Measurements from ENCODE around the gene CLEC9A. TPM values are rescaled to one million over a fixed set of nuclear protein-coding genes. Genes with fewer than 3 reads are reported as not detected.

The CLEC9A gene
- total RNA-seq, 1 donor from 2014 or later: not detected

GRCh38 chr12:10102322-10102721 lies 71.8 kb downstream of the CLEC9A start:
- TF ChIP-seq CTCF (IDR thresholded peaks at IDR 0.05; ENCODE audit: insufficient read depth, low read depth, low read length): no peak
- TF ChIP-seq EZH2 (IDR thresholded peaks at IDR 0.05; ENCODE audit: insufficient read depth, low read length): no peak
- no peak overlapping the region for H3K27ac ChIP-seq (ENCODE audit: low read depth, low read length)
- H4K20me1 ChIP-seq (ENCODE audit: insufficient read depth, low read length): no peaks in the 10 kb centered on the region
- H3K4me3 ChIP-seq (ENCODE audit: insufficient read depth, low read depth, low read length): no peak overlapping the region
- peaks cover 6% of the 10 kb centered on the region for H3K9me3 Mint-ChIP-seq (ENCODE audit: unreplicated experiment)
- no peaks in the 10 kb centered on the region for H3K36me3 Mint-ChIP-seq (ENCODE audit: low read depth, unreplicated experiment)
- no peak overlapping the region for H3K4me2 ChIP-seq (ENCODE audit: low read length)
- no peaks in the 10 kb centered on the region for H3K4me1 ChIP-seq (ENCODE audit: insufficient read depth, low read length)
- H3K27ac Mint-ChIP-seq (ENCODE audit: unreplicated experiment): no peak overlapping the region
- H3K79me2 ChIP-seq (ENCODE audit: insufficient read depth, low read length): no peaks in the 10 kb centered on the region
- H3K36me3 ChIP-seq (ENCODE audit: insufficient read depth, low read length): no peaks in the 10 kb centered on the region
- H3K27me3 Mint-ChIP-seq (ENCODE audit: low read depth, unreplicated experiment): peaks cover 2% of the 10 kb centered on the region
- DNase-seq (ENCODE audit: low read depth): no peak
- no peaks in the 10 kb centered on the region for H3K9me3 ChIP-seq (ENCODE audit: insufficient read depth, low read depth, low read length)
- no peaks in the 10 kb centered on the region for H3K27me3 ChIP-seq (ENCODE audit: insufficient read depth, low read length)
- H2AFZ ChIP-seq (ENCODE audit: low read depth, low read length): no peak overlapping the region
- no peaks in the 10 kb centered on the region for H3K4me1 Mint-ChIP-seq (ENCODE audit: low read depth, unreplicated experiment)
- no peak overlapping the region for H3K4me3 Mint-ChIP-seq (ENCODE audit: unreplicated experiment)
- no peak overlapping the region for H3K9ac ChIP-seq (ENCODE audit: low read length)
- no peak for FAIRE-seq

- TF ChIP-seq EZH2 (IDR thresholded peaks at IDR 0.05; ENCODE audit: insufficient read depth, low read length) (no peak), CTCF (IDR thresholded peaks at IDR 0.05; ENCODE audit: insufficient read depth, low read depth, low read length) (no peak)
- no peaks in the 10 kb centered on the region for H3K9me3 ChIP-seq (ENCODE audit: insufficient read depth, low read depth, low read length)
- H3K4me1 Mint-ChIP-seq (ENCODE audit: low read depth, unreplicated experiment): no peaks in the 10 kb centered on the region
Measured at GRCh38 chr12:10110256-10110844, 79.9 kb downstream of the CLEC9A start.

GRCh38 chr12:10111451-10111850 lies 81.0 kb downstream of the CLEC9A start:
- H3K4me3 ChIP-seq (ENCODE audit: insufficient read depth, low read depth, low read length): no peak overlapping the region
- no peak overlapping the region for H3K9ac ChIP-seq (ENCODE audit: low read length)
- Mint-ChIP-seq H3K4me3 (ENCODE audit: unreplicated experiment) (no peak overlapping the region), H3K9me3 (ENCODE audit: unreplicated experiment) (peaks cover 2% of the 10 kb centered on the region), H3K36me3 (ENCODE audit: low read depth, unreplicated experiment) (no peaks in the 10 kb centered on the region), H3K27ac (ENCODE audit: unreplicated experiment) (no peak overlapping the region), H3K27me3 (ENCODE audit: low read depth, unreplicated experiment) (no peaks in the 10 kb centered on the region), H3K4me1 (ENCODE audit: low read depth, unreplicated experiment) (no peaks in the 10 kb centered on the region)
- DNase-seq (ENCODE audit: low read depth) (no peak), FAIRE-seq (no peak)
- H2AFZ ChIP-seq (ENCODE audit: low read depth, low read length): no peak overlapping the region
- H3K4me2 ChIP-seq (ENCODE audit: low read length): no peak overlapping the region
- H3K79me2 ChIP-seq (ENCODE audit: insufficient read depth, low read length): no peaks in the 10 kb centered on the region
- H3K9me3 ChIP-seq (ENCODE audit: insufficient read depth, low read depth, low read length): no peaks in the 10 kb centered on the region
- no peaks in the 10 kb centered on the region for H3K36me3 ChIP-seq (ENCODE audit: insufficient read depth, low read length)
- TF ChIP-seq CTCF (IDR thresholded peaks at IDR 0.05; ENCODE audit: insufficient read depth, low read depth, low read length) (no peak), EZH2 (IDR thresholded peaks at IDR 0.05; ENCODE audit: insufficient read depth, low read length) (no peak)
- no peak overlapping the region for H3K27ac ChIP-seq (ENCODE audit: low read depth, low read length)
- H3K27me3 ChIP-seq (ENCODE audit: insufficient read depth, low read length): no peaks in the 10 kb centered on the region
- no peaks in the 10 kb centered on the region for H4K20me1 ChIP-seq (ENCODE audit: insufficient read depth, low read length)
- H3K4me1 ChIP-seq (ENCODE audit: insufficient read depth, low read length): no peaks in the 10 kb centered on the region

More at GRCh38 chr12:10110256-10110844, 79.9 kb downstream of the CLEC9A start:
- no peak for DNase-seq (ENCODE audit: low read depth)
- Histone ChIP-seq H3K4me2 (ENCODE audit: low read length) (no peak overlapping the region), H3K9ac (ENCODE audit: low read length) (no peak overlapping the region), H2AFZ (ENCODE audit: low read depth, low read length) (no peak overlapping the region), H3K36me3 (ENCODE audit: insufficient read depth, low read length) (no peaks in the 10 kb centered on the region), H3K4me1 (ENCODE audit: insufficient read depth, low read length) (no peaks in the 10 kb centered on the region), H3K79me2 (ENCODE audit: insufficient read depth, low read length) (no peaks in the 10 kb centered on the region), H3K27ac (ENCODE audit: low read depth, low read length) (no peak overlapping the region), H4K20me1 (ENCODE audit: insufficient read depth, low read length) (no peaks in the 10 kb centered on the region), H3K4me3 (ENCODE audit: insufficient read depth, low read depth, low read length) (no peak overlapping the region), H3K27me3 (ENCODE audit: insufficient read depth, low read length) (no peaks in the 10 kb centered on the region)
- no peak overlapping the region for H3K4me3 Mint-ChIP-seq (ENCODE audit: unreplicated experiment)
- peaks cover 2% of the 10 kb centered on the region for H3K27me3 Mint-ChIP-seq (ENCODE audit: low read depth, unreplicated experiment)
- peak; percentile 56 for FAIRE-seq
- H3K9me3 Mint-ChIP-seq (ENCODE audit: unreplicated experiment): peaks cover 2% of the 10 kb centered on the region
- no peak overlapping the region for H3K27ac Mint-ChIP-seq (ENCODE audit: unreplicated experiment)
- H3K36me3 Mint-ChIP-seq (ENCODE audit: low read depth, unreplicated experiment): no peaks in the 10 kb centered on the region

All from astrocyte (in vitro differentiated cells and primary cell).